AG04450 (cell line): Measurements from ENCODE around the gene RRAGC. TPM values are rescaled to one million over a fixed set of nuclear protein-coding genes. Genes with fewer than 3 reads are reported as not detected.

Experiments
- CTCF ChIA-PET: fragments of 300-600, 350-600 bp; formaldehyde crosslinking; extraction: SDS; loops from one replicate; lab custom pipeline; 2022; ENCODE audit warnings: antibody characterized with exemption, inconsistent platforms; lab: Charles Lee
- POLR2A ChIA-PET: fragments of 350-600 bp; formaldehyde crosslinking; extraction: SDS; loops from one replicate; lab custom pipeline; 2021; ENCODE audit warnings: antibody characterized with exemption, inconsistent platforms; lab: Yijun Ruan, JAX
- DNase-seq: peaks from one replicate; pipeline ENCODE4 v3.0.0-alpha.2; 2011; ENCODE audit warnings: low read depth, low spot score
- H3K27ac ChIP-seq: one replicate; pipeline ENCODE4 v1.5.1; 2012; ENCODE audit warnings: low read depth, low read length, control low read depth
- H3K27me3 ChIP-seq: one replicate; pipeline ENCODE4 v1.6.0; 2012; ENCODE audit warnings: low read length; ENCODE audit not compliant: control insufficient read depth, insufficient read depth
- H3K4me3 ChIP-seq: 2 replicates; pipeline ENCODE4 v1.5.1; 2011; ENCODE audit warnings: mild to moderate bottlenecking, low read depth, low read length, control low read depth
- H3K9me3 ChIP-seq: 2 replicates; pipeline ENCODE4 v1.5.1; 2012; ENCODE audit warnings: low read length; ENCODE audit not compliant: control insufficient read depth, insufficient read depth
- CTCF ChIP-seq: IDR thresholded peaks from 2 replicates; pipeline ENCODE4 v1.5.1; 2011; ENCODE audit warnings: low read depth, low read length, control low read depth, inconsistent platforms
- polyA plus RNA-seq: library from polyadenylated mRNA; depleted of rRNA; stranded (reverse); fragments of >200 nt; gene quantifications from 2 replicates; pipeline ENCODE4 v1.2.3, GENCODE V29; 2011

RRAGC gene
- polyA plus RNA-seq, 1 experiment: 24.9 TPM

- ChIA-PET POLR2A (no interaction called here), CTCF (interaction anchor here (1.4 kb wide), 1 partner anchor 24 kb away, joined by 3 read pairs; no protein-coding TSS in a partner anchor)
- H3K9me3 ChIP-seq: peaks cover 18% of the 10 kb centered on the region; the same call in 1 of the 2 replicates
- no peak overlapping the region for H3K4me3 ChIP-seq
- H3K27me3 ChIP-seq: peaks cover 72% of the 10 kb centered on the region
- H3K27ac ChIP-seq: no peak overlapping the region
- TF ChIP-seq CTCF: no peak
- no peak for DNase-seq
Observed at GRCh38 chr1:38817267-38818174, 42.1 kb downstream of the RRAGC start.

- ChIA-PET CTCF (interaction anchor here (0.5 kb wide), 1 partner anchor 117 kb away, joined by 3 read pairs; no protein-coding TSS in a partner anchor), POLR2A (no interaction called here)
- no peak for TF ChIP-seq CTCF
- Histone ChIP-seq H3K9me3 (peaks cover 18% of the 10 kb centered on the region; the same call in 1 of the 2 replicates), H3K27ac (no peak overlapping the region), H3K27me3 (peaks cover 61% of the 10 kb centered on the region), H3K4me3 (no peak overlapping the region)
- no peak for DNase-seq
Observed at GRCh38 chr1:38815903-38816627, 43.5 kb downstream of the RRAGC start.

- CTCF ChIA-PET: interaction anchor here (0.6 kb wide), 1 partner anchor 14 kb away, joined by 3 read pairs; no protein-coding TSS in a partner anchor
- peaks cover 18% of the 10 kb centered on the region; the same call in 1 of the 2 replicates for H3K9me3 ChIP-seq
- TF ChIP-seq CTCF: no peak
- peaks cover 59% of the 10 kb centered on the region for H3K27me3 ChIP-seq
- H3K4me3 ChIP-seq: no peak overlapping the region
- POLR2A ChIA-PET: no interaction called here
- H3K27ac ChIP-seq: no peak overlapping the region
- no peak for DNase-seq
Observed at GRCh38 chr1:38814984-38815464, 44.5 kb downstream of the RRAGC start.

- H3K9me3 ChIP-seq: peaks cover 18% of the 10 kb centered on the region; the same call in 1 of the 2 replicates
- POLR2A ChIA-PET: no interaction called here
Observed at GRCh38 chr1:38814444-38814983, 45.1 kb downstream of the RRAGC start.

More at GRCh38 chr1:38814444-38814983, 45.1 kb downstream of the RRAGC start:
- Histone ChIP-seq H3K27ac (no peak overlapping the region), H3K27me3 (peaks cover 55% of the 10 kb centered on the region), H3K4me3 (no peak overlapping the region)
- CTCF ChIA-PET: no interaction called here
- DNase-seq: no peak
- no peak for TF ChIP-seq CTCF
